ENCODE data around the gene FAM53B.

Gene FAM53B

GRCh38 chr10:124728071-124728829 lies 15.9 kb downstream of the FAM53B start:
- DNase-seq (ENCODE audit: low read depth in 2 of 3, low spot score in 1 of 3) = no peak

GRCh38 chr10:124727361-124727960 lies 16.7 kb downstream of the FAM53B start:
- no peak for DNase-seq (ENCODE audit: low read depth in 2 of 3, low spot score in 1 of 3)

- DNase-seq (ENCODE audit: low read depth in 2 of 3, low spot score in 1 of 3) = no peak
Measured at GRCh38 chr10:124725791-124726190, 18.4 kb downstream of the FAM53B start.

- no peak for DNase-seq (ENCODE audit: low read depth in 2 of 3, low spot score in 1 of 3)
Measured at GRCh38 chr10:124725171-124725631, 19.0 kb downstream of the FAM53B start.

- no peak for DNase-seq (ENCODE audit: low read depth in 2 of 3, low spot score in 1 of 3)
Measured at GRCh38 chr10:124724279-124725027, 19.7 kb downstream of the FAM53B start.

DNA sequence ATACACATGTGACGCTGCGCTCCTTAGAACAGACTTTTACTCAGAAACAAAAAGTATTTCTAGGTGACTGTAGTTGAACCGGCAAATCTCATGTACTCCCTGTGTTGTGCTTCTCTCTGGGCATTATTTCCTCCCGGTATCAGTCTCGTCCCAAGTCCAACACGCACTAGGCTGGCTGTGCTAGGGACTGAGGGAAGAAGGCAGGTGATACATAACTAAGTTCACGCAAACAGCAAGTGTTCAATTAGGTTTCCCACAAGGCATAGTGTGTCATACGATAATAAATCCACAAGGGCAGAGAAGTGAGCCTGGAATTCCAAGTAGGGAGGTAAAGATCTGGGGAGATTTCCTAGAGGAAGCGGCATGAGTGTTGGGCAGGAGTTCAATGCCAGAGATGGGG lies 20.4 kb downstream of the FAM53B start:
- DNase-seq (ENCODE audit: low read depth in 2 of 3, low spot score in 1 of 3) = no peak

DNA sequence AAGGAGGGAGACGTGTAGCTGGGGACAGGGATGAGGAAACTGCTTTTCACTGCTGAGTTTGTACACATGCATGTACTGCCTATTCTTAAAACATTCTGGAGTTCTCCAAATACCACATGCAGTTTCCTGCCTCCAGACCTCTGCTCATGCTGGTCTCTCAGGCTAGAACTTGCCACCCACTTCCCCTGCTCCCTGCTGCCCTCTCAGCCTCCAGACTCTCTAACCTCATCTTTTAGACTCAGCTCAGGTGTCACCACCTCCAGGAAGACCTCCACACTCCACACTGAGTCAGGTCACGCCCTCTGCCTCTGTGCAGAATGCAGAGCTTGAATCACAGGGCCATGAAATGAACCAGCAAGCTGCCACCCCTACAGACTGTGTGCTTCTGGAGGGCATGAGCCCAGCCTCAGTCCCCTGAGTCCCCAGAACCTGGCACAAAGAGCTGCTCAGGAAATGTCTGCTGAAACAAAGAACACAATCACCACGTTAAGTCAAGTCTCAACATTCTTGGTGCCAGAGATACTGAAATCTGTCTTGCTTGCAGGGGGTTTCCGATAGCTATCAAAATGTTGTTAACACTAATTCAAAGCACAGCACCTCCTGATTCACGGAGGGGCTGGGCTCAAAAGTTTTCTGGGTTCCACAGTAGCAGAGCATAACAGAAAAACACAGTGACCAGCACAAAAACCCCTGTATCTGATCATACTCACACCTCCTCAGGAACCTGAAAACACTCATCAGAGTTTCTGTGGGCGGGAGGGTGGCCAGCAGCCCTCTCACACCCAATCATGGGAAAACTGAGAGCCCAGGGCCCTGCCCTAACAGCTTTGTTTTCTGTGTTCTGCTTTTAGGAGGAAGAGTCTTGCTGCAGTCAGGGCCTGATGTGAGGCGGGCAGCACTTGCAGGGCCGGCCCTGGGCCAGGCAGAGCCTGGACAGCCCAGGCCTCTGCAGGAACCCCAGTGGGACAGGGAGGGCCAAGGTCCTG lies 21.1 kb downstream of the FAM53B start:
- DNase-seq (ENCODE audit: low read depth in 2 of 3, low spot score in 1 of 3) = peak; percentile 56 to 69 (median 59)

- no peak for DNase-seq (ENCODE audit: low read depth in 2 of 3, low spot score in 1 of 3)
Measured at GRCh38 chr10:124721330-124722045, 22.7 kb downstream of the FAM53B start.

DNA sequence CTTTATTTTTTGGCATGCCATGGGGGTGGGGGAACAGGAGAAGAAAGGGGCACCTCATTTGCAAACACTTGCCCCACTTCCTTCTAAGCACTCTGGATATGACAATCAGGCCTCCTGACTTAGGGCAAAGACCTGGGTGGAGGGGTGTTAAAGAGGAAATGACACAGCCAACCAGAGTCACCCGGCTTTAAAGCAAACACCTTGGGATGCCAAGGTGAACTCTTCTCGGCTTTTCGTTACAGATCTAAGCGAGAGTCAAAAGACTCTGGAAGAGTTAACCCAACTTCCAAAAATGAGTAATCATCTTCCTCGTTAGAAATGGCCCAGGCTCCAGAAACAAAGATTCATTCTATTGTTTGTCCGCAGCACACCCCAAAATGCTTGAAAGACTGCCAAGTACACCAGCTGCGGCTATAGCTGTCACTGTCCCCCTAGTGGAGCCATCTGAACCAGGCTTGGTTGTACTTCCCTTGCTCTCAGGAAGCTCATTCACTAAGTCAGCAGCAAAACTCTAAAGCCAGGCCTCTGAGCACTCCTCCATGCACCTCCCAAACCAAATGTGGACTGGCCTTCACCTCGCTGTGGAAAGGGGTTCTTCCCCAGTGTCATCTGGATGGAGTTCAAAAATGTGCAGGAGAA lies 24.8 kb downstream of the FAM53B start:
- peak in 1 of 3 donors; percentile 45 for DNase-seq (ENCODE audit: low read depth in 2 of 3, low spot score in 1 of 3)

- DNase-seq (ENCODE audit: low read depth in 2 of 3, low spot score in 1 of 3) = peak; percentile 63 to 71 (median 66)
Measured at GRCh38 chr10:124717911-124718741, 26.1 kb downstream of the FAM53B start.

GRCh38 chr10:124717041-124717757 lies 27.0 kb downstream of the FAM53B start:
- no peak for DNase-seq (ENCODE audit: low read depth in 2 of 3, low spot score in 1 of 3)

DNA sequence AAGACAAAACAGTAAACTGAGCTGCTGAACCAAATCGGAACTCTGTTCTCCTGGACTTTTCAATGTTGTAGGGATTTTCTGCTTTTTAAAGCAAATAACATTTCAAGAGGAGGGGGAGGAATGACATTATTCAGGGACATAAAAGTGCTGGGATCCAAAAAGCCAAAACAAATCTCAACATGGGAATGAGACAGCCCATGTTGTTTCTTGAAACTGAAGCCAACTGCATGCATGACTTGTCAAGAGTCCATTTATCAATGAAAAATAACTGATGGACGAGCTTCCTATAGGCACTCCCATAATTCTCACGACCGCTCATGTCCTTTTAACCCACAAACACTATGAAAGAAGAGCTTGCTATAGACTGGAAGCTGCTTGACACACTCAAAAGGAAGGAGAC lies 27.8 kb downstream of the FAM53B start:
- no peak for DNase-seq (ENCODE audit: low read depth in 2 of 3, low spot score in 1 of 3)

DNA sequence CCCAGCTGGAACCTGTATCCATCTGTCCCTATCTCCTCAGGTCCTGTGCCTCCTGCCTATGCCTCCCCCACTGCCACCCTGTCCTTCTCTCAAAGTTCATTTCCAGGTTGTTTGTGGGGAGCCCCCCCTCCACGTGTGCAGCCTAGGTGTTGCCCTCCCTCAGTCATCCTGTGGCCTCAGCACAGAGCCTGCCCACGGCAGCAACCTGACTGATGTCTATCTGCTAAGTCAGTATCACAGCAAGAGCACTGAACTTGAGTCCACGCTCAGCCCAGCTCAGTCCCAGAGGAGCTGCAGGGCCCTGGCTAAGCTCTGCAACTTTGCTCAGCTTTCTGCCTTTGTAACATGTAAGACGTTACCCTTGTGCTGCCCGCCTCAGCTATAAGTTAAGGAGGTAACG lies 28.7 kb downstream of the FAM53B start:
- no peak for DNase-seq (ENCODE audit: low read depth in 2 of 3, low spot score in 1 of 3)

DNA sequence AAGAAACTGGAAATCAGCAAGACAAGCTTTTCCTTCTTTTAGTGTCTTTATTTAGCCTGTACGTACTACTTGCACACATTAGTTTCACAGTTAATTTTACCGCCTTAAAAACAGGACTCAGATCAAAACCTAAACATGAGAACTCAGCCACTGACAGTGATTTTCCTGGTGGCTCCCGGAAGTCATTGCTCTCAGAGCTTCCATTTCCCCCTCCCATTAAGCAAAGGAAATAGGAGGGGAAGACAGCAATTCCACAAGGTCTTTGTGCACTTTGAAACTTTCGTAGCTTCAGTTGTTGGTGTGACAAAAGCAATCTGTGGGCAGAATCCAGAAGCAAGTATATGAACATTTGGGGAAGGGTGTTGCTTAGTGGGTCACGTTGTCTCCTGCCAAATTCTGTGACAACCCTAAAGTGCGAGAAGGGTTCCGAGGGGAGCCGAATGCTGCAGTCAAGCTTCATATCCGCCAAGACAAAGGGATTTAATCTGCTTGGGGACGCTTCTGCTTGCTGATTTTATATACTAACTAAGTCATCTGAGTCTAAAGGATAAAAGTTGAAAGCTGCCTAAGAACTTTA lies 30.4 kb downstream of the FAM53B start:
- no peak for DNase-seq (ENCODE audit: low read depth in 2 of 3, low spot score in 1 of 3)

DNA sequence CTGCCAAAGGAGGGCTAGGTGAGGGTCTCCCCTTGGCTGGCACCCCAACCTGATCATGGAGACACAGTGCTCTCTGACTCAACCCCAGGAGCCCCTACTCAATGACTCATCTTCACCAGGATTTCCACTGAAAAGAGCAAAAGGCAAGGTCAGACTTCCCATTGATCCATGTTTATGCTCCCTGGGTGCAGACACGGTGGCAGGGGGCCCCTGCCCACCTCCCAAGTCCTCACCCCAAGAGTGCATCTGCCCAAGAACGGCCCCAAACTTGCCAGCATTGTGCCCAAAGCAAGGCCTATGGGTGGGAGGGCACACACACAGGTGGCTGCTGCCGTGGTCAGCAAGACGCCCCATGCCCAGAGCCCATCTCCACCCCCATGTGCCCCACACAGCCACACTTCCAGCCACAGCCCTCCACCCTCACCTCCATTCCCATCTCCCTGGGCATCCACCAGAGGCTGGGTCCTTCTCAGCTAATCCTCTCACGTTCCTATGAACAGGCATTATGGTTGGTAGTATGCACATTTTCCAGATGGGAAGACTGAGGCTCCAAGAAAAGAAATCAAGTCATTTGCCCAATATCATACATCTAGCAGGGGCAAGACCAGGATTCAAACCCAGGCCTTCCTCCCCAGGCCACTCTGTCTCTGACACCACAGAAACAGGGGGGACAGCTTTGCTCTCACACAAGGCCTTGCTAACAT lies 31.3 kb downstream of the FAM53B start:
- no peak for DNase-seq (ENCODE audit: low read depth in 2 of 3, low spot score in 1 of 3)

DNA sequence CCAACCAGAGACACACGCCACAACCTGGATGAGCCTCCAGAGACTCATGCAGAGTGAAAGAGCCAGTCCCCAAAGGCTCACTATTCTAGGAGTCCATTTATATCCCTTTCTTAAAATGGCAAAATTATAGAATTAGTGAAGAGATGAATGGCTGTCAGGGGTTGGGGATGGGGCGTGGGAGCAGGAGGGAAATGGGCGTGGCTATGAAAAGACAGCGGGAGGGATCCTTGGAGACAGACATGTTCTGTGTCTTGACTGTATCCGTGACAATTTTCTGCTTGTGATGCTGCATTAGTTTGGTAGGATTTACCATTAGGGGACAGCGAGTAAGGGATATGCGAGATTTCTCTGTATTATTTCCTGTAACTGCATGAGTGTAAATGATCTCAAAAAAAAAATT lies 33.0 kb downstream of the FAM53B start:
- no peak for DNase-seq (ENCODE audit: low read depth in 2 of 3, low spot score in 1 of 3)

GRCh38 chr10:124710266-124710881 lies 33.8 kb downstream of the FAM53B start:
- no peak for DNase-seq (ENCODE audit: low read depth in 2 of 3, low spot score in 1 of 3)

Data from stimulated activated CD4-positive, alpha-beta T cell treated with anti-CD3 and anti-CD28 coated beads, Interleukin-12 subunit alpha, Interleukin-12 subunit beta, amount 100 ng/mL, for 48 hours (primary cell).